Retinal pigment epithelial cell (primary cell): ENCODE data around the gene AOPEP.

Experiments
- DNase-seq: peaks from one replicate; pipeline ENCODE4 v3.0.0-alpha.2; 2010; ENCODE audit warnings: low read depth
- H3K4me3 ChIP-seq: 2 replicates; pipeline ENCODE4 v1.5.1; 2011; ENCODE audit warnings: mild to moderate bottlenecking, low read length, control low read depth, moderate library complexity
- TF ChIP-seq, protein P1 (sequence below): conservative IDR thresholded peaks from 2 replicates; pipeline ENCODE4 v1.5.1; 2011; ENCODE audit warnings: low read depth, low read length, control low read depth, inconsistent platforms

Gene AOPEP

DNA sequence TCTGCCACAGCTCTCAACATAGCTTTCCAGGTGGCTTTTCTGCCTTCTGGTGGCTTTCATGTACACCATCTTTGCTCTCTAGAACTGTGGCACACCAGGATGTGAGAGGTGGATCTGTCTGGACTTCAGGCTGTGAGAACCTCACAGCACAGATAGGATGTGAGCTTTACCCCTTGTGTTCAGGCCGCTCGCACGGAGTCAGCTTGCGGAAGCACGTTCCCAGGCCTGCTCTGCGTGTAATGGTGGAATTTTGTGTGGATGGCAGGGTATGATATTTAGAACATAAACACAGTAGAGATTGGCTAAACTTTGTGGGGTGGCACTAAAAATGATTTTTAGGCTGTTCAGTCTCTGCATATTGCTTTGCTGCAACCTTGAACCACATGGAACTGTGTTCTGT lies 340.6 kb downstream of the AOPEP start:
- no peak overlapping the region for H3K4me3 ChIP-seq
- TF ChIP-seq, protein P1, sequence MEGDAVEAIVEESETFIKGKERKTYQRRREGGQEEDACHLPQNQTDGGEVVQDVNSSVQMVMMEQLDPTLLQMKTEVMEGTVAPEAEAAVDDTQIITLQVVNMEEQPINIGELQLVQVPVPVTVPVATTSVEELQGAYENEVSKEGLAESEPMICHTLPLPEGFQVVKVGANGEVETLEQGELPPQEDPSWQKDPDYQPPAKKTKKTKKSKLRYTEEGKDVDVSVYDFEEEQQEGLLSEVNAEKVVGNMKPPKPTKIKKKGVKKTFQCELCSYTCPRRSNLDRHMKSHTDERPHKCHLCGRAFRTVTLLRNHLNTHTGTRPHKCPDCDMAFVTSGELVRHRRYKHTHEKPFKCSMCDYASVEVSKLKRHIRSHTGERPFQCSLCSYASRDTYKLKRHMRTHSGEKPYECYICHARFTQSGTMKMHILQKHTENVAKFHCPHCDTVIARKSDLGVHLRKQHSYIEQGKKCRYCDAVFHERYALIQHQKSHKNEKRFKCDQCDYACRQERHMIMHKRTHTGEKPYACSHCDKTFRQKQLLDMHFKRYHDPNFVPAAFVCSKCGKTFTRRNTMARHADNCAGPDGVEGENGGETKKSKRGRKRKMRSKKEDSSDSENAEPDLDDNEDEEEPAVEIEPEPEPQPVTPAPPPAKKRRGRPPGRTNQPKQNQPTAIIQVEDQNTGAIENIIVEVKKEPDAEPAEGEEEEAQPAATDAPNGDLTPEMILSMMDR: no peak
- no peak for DNase-seq

DNA sequence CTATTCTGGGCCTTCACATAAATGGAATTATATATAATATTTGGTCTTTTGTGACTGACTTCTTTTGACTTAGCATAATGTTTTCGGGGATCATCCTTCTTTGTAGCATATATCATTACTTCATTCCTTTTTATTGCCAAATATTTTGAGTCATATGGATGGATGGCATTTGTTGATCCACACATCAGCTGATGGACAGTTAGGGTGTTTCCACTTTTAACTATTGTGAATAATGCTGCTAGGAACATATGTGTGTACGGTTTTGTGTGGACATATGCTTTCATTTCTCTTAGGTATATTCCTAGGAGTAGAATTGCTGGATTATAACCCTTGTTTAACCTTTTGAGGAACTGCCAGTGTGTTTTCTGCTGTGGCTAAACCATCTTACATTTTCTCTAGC lies 341.4 kb downstream of the AOPEP start:
- TF ChIP-seq, protein P1: no peak
- no peak for DNase-seq
- no peak overlapping the region for H3K4me3 ChIP-seq

GRCh38 chr9:95070549-95071021 lies 344.1 kb downstream of the AOPEP start:
- TF ChIP-seq, protein P1: no peak
- H3K4me3 ChIP-seq: no peak overlapping the region
- no peak for DNase-seq

DNA sequence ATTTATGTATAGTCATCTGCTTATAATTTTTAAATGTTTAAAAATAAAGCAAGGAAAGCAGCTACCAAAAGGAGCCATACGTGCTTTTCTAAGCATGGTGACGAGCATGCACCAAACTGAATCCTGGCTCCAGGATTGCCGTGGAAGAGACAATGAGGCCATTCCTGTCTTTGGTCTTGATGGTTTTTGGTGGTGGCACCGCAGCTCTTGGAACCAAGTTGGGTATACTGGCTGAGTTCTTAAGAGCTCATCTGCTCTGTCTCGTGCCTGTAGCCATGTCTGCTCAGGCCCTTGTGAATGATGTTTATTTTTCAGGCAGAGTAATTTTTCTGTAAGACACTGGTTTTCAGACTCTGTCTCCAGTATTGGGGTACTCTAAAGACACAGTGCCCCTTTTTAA lies 345.0 kb downstream of the AOPEP start:
- no peak for DNase-seq
- no peak overlapping the region for H3K4me3 ChIP-seq
- TF ChIP-seq, protein P1: no peak

DNA sequence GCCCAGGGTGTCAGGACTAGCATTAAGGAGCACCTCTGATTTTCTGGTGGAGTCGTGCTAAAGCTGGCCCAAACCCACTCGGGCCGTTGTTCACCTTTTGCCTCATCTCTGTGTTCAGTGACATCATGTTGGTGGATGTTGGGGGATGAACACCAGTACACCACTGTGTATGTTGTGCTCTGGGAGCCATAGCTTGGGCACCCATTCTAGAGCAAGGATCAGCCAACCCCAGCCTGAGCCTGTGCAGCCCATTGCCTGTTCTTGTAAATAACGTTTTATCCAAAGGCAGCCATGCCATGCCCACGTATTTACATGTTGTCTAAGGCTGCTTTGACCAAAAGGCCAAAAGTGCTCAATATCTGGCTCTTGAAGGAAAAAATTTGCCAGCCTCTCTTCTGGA lies 345.4 kb downstream of the AOPEP start:
- no peak for DNase-seq
- H3K4me3 ChIP-seq: no peak overlapping the region
- TF ChIP-seq, protein P1: no peak

DNA sequence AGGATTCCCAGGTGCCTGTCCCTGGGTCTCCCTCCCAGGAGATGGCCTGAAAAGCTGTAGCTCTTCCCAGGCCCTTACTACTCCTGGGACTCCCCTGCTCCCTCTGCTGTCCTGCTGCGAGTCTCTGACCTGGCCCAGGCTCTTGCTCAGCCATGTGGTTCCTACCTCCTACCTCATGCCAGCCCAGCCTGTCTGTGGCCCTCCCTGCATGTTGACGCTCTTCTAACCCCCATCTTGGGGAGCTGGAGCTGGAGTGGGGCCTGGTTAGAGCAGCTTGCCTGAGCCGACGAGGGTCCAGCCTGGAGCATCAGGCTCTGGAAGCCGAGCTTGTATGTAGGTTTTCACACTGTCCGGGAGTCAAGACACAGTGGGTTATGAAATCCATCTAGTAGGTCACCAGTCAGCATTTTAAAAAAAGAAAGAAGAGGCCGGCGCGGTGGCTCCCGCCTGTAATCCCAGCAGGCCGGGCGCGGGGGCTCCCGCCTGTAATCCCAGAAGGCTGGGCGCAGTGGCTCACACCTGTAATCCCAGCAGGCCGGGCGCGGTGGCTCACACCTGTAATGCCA lies 346.6 kb downstream of the AOPEP start:
- DNase-seq: no peak
- no peak overlapping the region for H3K4me3 ChIP-seq
- TF ChIP-seq, protein P1: peak; percentile 41

DNA sequence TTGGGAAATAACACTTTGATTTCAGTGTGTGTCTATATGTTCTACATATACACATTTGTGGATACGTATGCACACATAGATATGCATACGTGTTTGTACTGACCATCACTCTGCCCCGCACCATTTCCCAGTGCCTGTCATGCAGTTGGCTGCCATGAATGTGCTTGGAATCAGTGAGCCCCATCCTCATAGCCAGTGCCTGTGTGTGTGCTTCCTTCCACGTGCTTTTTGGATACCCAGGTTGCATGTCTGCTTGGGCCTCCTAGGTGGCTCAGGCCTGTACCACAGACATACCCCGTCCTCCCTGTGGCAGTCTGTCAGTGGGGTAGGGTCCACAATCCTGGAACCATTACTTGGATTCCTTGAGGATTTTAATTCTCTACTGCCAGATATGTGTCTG lies 347.4 kb downstream of the AOPEP start:
- no peak for DNase-seq
- TF ChIP-seq, protein P1: no peak
- H3K4me3 ChIP-seq: no peak overlapping the region
